Prostate gland (tissue), 2 donors: Measurements from ENCODE around the gene BMPER. TPM values are rescaled to one million over a fixed set of nuclear protein-coding genes. Genes with fewer than 3 reads are reported as not detected.
A peak's percentile ranks its signal among the peaks of the same experiment; 100 is the strongest.

ENCODE experiments used
- DNase-seq: peaks from one replicate; pipeline ENCODE4 v3.0.0-alpha.2; 2019; ENCODE audit warnings: low spot score
- H3K27ac ChIP-seq, 2 donors: fragments of 200-600 bp; sonication (generic); 2 replicates each; pipeline ENCODE4 v1.5.1; 2017 to 2019
- H3K27me3 ChIP-seq: fragments of 200-600 bp; sonication (generic); replicated peaks from 2 replicates; pipeline ENCODE4 v1.5.1; 2019; ENCODE audit not compliant: insufficient read depth
- H3K36me3 ChIP-seq, 2 donors: fragments of 200-600 bp; sonication (generic); 1 replicate in 1 of 2; 2 replicates in 1 of 2; pipeline versions ENCODE4 v1.5.1 to v1.8.1; 2017 to 2019
- H3K4me1 ChIP-seq: fragments of 200-600 bp; sonication (generic); replicated peaks from 2 replicates; pipeline ENCODE4 v1.5.1; 2019
- H3K4me3 ChIP-seq, 2 donors: fragments of 200-600 bp; sonication (generic); 2 replicates each; pipeline ENCODE4 v1.5.1; 2017 to 2019
- H3K9me3 ChIP-seq: fragments of 200-600 bp; sonication (generic); 2 replicates; pipeline ENCODE4 v1.5.1; 2017
- POLR2A ChIP-seq: fragments of 450-650 bp; IDR thresholded peaks from one replicate; pipeline ENCODE4 v1.6.1; 2016; ENCODE audit warnings: antibody characterized with exemption, mild to moderate bottlenecking
- POLR2AphosphoS5 ChIP-seq: sonication (generic); formaldehyde crosslinking; IDR thresholded peaks from one replicate; pipeline ENCODE4 v1.6.1; 2017; ENCODE audit warnings: antibody characterized with exemption
- WGBS: methylation state at CpG from one replicate; pipeline ENCODE4 v1.1.5; 2018; 5-methylcytosine and 5-hydroxymethylcytosine counted together
- intact Hi-C: fragments of 100-400 bp; cut with DNase I; formaldehyde crosslinking; loops from one replicate; pipeline ENCODE4 v1.14.2; 2022
- total RNA-seq, 2 donors: library from RNA; depleted of rRNA; stranded (reverse); fragments of >200 nt; gene quantifications; one replicate each; pipeline ENCODE4 v1.1.0, GENCODE V29; 2016
- TF ChIP-seq, protein P1 (sequence below), 4 experiments: fragments of 200-600 bp in 2 of 4; fragments of 450-650 bp in 2 of 4; sonication (generic) in 2 of 4; IDR thresholded peaks; 1 replicate in 3 of 4; 2 replicates in 1 of 4; pipeline ENCODE4 v1.5.1; 2016 to 2019; ENCODE audit warnings: antibody characterized with exemption in 4 of 4, mild to moderate bottlenecking in 2 of 4, moderate library complexity in 2 of 4

BMPER gene
- total RNA-seq, 2 donors from 2014 or later = 4.5 to 8.4 TPM

DNA sequence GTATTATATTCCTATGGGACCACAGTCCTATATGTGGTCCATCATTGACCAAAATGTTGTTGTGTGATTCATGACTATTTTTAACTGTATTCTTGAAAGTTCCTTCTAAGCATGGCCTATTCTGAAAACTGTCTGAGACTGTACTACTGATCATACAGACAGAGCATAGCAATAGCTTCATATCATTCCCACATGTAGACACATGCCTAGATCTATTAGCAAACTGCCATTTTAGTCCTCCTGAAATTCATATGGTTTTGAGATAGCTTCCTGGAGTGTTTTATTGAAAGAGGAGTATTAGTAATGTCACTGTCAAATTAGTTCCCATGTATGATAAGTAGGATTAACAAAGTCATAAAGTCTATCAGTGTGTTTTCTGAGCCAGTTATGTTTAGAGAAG lies 157.5 kb downstream of the BMPER start:
- Histone ChIP-seq H3K36me3 (no peaks in the 10 kb centered on the region), H3K27me3 (no peaks in the 10 kb centered on the region), H3K4me3 (no peak overlapping the region), H3K4me1 (peaks cover 3% of the 10 kb centered on the region), H3K9me3 (no peaks in the 10 kb centered on the region), H3K27ac (no peak overlapping the region)
- no peak for DNase-seq
- intact Hi-C loops = loop anchor here (5.0 kb wide), 1 partner anchor 81 kb away; no protein-coding TSS in a partner anchor
- TF ChIP-seq, protein P1, sequence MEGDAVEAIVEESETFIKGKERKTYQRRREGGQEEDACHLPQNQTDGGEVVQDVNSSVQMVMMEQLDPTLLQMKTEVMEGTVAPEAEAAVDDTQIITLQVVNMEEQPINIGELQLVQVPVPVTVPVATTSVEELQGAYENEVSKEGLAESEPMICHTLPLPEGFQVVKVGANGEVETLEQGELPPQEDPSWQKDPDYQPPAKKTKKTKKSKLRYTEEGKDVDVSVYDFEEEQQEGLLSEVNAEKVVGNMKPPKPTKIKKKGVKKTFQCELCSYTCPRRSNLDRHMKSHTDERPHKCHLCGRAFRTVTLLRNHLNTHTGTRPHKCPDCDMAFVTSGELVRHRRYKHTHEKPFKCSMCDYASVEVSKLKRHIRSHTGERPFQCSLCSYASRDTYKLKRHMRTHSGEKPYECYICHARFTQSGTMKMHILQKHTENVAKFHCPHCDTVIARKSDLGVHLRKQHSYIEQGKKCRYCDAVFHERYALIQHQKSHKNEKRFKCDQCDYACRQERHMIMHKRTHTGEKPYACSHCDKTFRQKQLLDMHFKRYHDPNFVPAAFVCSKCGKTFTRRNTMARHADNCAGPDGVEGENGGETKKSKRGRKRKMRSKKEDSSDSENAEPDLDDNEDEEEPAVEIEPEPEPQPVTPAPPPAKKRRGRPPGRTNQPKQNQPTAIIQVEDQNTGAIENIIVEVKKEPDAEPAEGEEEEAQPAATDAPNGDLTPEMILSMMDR (IDR thresholded peaks at IDR 0.05) = no peak
- TF ChIP-seq POLR2A (no peak), POLR2AphosphoS5 (no peak)

DNA sequence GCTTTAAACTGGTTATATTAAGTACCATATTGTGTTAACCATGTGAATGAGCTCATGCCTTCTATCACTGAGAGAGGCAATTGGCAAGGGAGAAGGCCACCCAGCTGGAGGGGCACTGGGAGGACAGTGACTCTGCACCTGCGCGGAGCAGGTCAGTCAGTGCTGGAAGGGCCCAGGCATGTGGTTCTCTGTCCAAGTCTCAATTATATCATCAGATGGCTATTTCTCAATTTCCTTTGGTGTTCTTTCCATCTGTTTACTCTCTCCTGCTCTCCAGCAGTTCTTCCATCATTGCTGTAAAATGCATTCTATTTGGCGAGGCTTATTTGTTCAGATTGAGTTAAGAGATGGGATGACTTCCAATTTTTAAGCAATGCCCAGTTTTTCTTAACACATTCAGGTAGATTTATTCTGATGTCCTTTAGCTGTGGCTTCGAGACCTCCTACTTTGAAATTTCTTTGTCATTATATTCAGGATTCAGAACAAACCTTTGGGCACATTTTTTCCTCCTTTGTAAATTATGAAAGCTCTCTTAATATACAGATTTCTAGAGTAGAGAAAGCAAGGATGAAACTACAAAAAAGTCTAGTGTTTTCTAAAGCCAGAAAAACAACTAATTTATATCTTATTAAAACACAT lies 159.3 kb downstream of the BMPER start:
- H3K36me3 ChIP-seq = no peaks in the 10 kb centered on the region
- DNase-seq = peak; percentile 41
- H3K27me3 ChIP-seq = no peaks in the 10 kb centered on the region
- intact Hi-C loops = loop anchor here (5.0 kb wide), 1 partner anchor 82 kb away; no protein-coding TSS in a partner anchor
- TF ChIP-seq POLR2AphosphoS5 (peak; percentile 91), POLR2A (no peak)
- TF ChIP-seq, protein P1 (IDR thresholded peaks at IDR 0.05) = no peak
- no peaks in the 10 kb centered on the region for H3K9me3 ChIP-seq
- H3K4me3 ChIP-seq = no peak overlapping the region
- peaks cover 3% of the 10 kb centered on the region for H3K4me1 ChIP-seq
- peak overlapping the region in 1 of 2 donors; percentile 28 for H3K27ac ChIP-seq
- WGBS = 20% methylated on average over 4 of the region's 4 CpGs

DNA sequence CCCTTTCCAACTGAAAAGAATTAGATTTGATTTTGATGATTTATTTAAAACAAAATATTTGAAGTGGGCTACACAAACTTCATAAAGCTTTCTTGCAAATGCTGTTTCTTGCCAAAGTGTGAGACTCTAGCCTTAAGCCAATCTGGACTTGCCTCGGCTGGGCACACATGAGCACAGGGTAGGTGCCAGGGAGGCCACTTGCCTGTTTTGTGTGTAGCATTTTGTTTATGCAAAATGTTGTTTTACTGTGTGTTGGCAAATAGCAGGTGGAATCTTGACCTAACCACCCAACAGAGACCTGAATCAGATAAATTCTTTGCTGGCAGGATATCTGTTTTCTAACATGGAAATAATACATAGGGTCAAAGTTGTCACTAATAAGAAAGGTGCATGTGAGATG lies 161.1 kb downstream of the BMPER start:
- H3K4me3 ChIP-seq = no peak overlapping the region
- no peaks in the 10 kb centered on the region for H3K27me3 ChIP-seq
- H3K27ac ChIP-seq = no peak overlapping the region
- TF ChIP-seq POLR2A (no peak), POLR2AphosphoS5 (no peak)
- TF ChIP-seq, protein P1 (IDR thresholded peaks at IDR 0.05) = no peak
- H3K4me1 ChIP-seq = peaks cover 3% of the 10 kb centered on the region
- DNase-seq = no peak
- intact Hi-C loops = no loop called here
- no peaks in the 10 kb centered on the region for H3K36me3 ChIP-seq
- 50% methylated on average over 1 of the region's 1 CpG for whole genome bisulfite sequencing
- H3K9me3 ChIP-seq = no peaks in the 10 kb centered on the region

DNA sequence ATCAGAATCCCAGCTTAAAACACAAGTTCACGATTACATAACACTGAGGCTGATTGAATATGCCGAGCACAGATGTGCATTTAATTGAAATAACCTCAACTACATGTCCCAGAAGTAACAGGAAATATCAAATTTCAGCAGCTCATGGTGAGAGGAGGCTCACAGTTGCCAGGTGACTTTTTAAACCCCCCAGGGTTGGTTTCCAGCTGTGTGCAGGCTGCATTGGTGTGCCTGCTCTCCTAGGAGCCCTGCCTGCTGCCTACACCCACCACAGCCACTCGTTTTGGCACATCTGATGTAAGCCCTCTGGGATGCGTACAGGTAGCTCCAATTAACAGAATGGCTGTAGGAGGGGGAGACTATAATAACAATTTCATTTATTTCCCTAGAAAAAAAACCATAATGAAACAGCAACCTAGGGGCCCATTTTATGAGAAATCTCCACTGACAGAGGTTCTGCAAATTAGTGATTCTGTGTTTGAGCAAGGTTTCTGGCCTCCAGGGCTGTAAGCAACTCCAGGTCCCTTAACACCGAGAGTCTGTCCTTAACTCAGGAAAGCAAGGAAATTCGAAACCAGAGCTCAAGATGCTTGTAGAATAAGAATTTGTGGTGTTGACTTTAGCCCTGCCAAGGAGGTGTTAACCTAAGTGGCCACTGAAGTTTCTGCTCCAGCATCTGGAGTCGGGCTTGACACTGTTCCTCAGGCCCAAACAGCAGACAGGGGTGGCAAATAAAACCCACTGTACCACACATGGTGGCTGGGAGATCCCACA lies 161.9 kb downstream of the BMPER start:
- peak overlapping the region in 1 of 2 donors; percentile 18 for H3K27ac ChIP-seq
- H3K4me1 ChIP-seq = peaks cover 3% of the 10 kb centered on the region
- no peaks in the 10 kb centered on the region for H3K27me3 ChIP-seq
- H3K36me3 ChIP-seq = no peaks in the 10 kb centered on the region
- H3K4me3 ChIP-seq = no peak overlapping the region
- H3K9me3 ChIP-seq = no peaks in the 10 kb centered on the region
- TF ChIP-seq, protein P1 (IDR thresholded peaks at IDR 0.05) = no peak
- no peak for TF ChIP-seq POLR2A
- no peak for TF ChIP-seq POLR2AphosphoS5
- intact Hi-C loops = no loop called here
- no peak for DNase-seq
- WGBS = 39% methylated on average over 7 of the region's 7 CpGs
